NT2/D1 (cell line): ENCODE results near the gene KLK13.

ENCODE experiments used
- SUZ12 ChIP-seq: IDR thresholded peaks from 2 replicates; pipeline ENCODE4 v1.6.1; 2011; ENCODE audit not compliant: insufficient read length, insufficient read depth; ENCODE audit errors: extremely low read depth
- YY1 ChIP-seq: IDR thresholded peaks from 2 replicates; pipeline ENCODE4 v1.6.1; 2011; ENCODE audit not compliant: insufficient read length, insufficient read depth
- ZNF274 ChIP-seq: IDR thresholded peaks from 2 replicates; pipeline ENCODE4 v1.6.1; 2011; ENCODE audit warnings: mild to moderate bottlenecking, low read depth, low read length

DNA sequence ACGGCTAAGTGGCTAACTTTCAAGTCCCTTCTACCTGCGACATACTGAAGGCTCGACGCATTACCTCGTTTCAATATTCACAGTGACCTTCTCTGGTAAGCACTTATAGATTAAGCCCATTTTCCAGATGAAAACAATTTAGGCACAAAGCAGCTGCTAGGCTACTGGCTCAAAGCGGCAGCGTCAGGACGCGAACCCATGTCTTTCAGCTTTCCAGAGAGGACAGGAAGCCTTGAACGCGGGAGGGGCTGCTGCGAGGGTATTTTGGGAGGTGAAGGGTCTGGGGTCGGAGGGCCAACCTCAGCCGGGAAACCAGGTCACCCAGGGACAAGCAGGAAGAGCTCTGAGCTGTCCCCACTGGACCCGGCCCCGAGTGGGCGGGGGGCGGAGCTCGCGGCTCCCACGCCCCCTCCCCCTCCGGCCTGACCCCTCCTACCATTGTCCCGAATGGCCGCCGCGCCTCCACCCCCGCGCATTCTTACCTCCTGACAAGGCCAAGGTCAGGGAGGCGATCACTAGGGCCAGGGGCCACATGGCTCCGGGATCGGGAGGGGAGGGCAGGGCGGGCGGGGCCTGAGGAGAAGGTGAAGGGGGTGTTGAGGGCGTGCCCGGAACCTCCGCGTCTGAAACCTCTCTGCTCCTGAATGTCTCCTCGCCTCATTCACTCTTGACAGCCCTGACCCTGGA lies at the start of gene KLK13:
- TF ChIP-seq YY1, result no peak
- TF ChIP-seq SUZ12, result no peak
- no peak for TF ChIP-seq ZNF274
